Mesodermal cell (in vitro differentiated cells): ENCODE results near the gene PSMG2.

ENCODE experiments used
- H3K27ac ChIP-seq: 2 replicates; pipeline ENCODE4 v1.7.0; 2013; ENCODE audit warnings: mild to moderate bottlenecking, low read depth, low read length, moderate library complexity; ENCODE audit not compliant: severe bottlenecking
- H3K36me3 ChIP-seq: 2 replicates; pipeline ENCODE4 v1.7.1; 2013; ENCODE audit warnings: mild to moderate bottlenecking, low read length, moderate library complexity; ENCODE audit not compliant: control insufficient read depth, insufficient read depth
- H3K4me1 ChIP-seq: one replicate; pipeline ENCODE4 v1.7.1; 2013; ENCODE audit warnings: mild to moderate bottlenecking, low read length; ENCODE audit not compliant: insufficient read depth, control insufficient read depth, poor library complexity, severe bottlenecking
- H3K4me3 ChIP-seq: 2 replicates; pipeline ENCODE4 v1.7.0; 2013; ENCODE audit warnings: low read length, control low read depth, mild to moderate bottlenecking; ENCODE audit not compliant: insufficient read depth, poor library complexity, severe bottlenecking; ENCODE audit errors: extremely low read depth
- H3K9me3 ChIP-seq: 2 replicates; pipeline ENCODE4 v1.7.1; 2013; ENCODE audit warnings: mild to moderate bottlenecking, low read length, moderate library complexity; ENCODE audit not compliant: control insufficient read depth
- WGBS, 2 experiments: methylation state at CpG; one replicate each; pipeline ENCODE4 v1.1.5; 2013; ENCODE audit warnings: missing lambda C conversion rate in 2 of 2; ENCODE audit not compliant: insufficient coverage in 2 of 2; 5-methylcytosine and 5-hydroxymethylcytosine counted together

Gene PSMG2

GRCh38 chr18:12686100-12686499 lies 16.7 kb upstream of the PSMG2 start:
- H3K27ac ChIP-seq, result no peak overlapping the region
- H3K36me3 ChIP-seq, result peaks cover 57% of the 10 kb centered on the region
- no peaks in the 10 kb centered on the region for H3K9me3 ChIP-seq
- H3K4me3 ChIP-seq, result no peak overlapping the region
- 86 to 100% methylated on average over 1 of the region's 3 CpGs for WGBS, 2 experiments
- H3K4me1 ChIP-seq, result no peaks in the 10 kb centered on the region

- H3K36me3 ChIP-seq, result peaks cover 52% of the 10 kb centered on the region
- H3K4me3 ChIP-seq, result no peak overlapping the region
- H3K27ac ChIP-seq, result no peak overlapping the region
- WGBS, 2 experiments, result no CpG with 5 or more reads among the region's 4 CpGs
- H3K9me3 ChIP-seq, result no peaks in the 10 kb centered on the region
- H3K4me1 ChIP-seq, result no peaks in the 10 kb centered on the region
Measured at GRCh38 chr18:12689256-12689850, 13.5 kb upstream of the PSMG2 start.

GRCh38 chr18:12692206-12692605 lies 10.6 kb upstream of the PSMG2 start:
- Histone ChIP-seq H3K4me1 (no peaks in the 10 kb centered on the region), H3K36me3 (peaks cover 43% of the 10 kb centered on the region)

GRCh38 chr18:12694032-12694431 lies 8.8 kb upstream of the PSMG2 start:
- H3K36me3 ChIP-seq, result peaks cover 49% of the 10 kb centered on the region
- no peaks in the 10 kb centered on the region for H3K4me1 ChIP-seq
- H3K4me3 ChIP-seq, result no peak overlapping the region
- no peaks in the 10 kb centered on the region for H3K9me3 ChIP-seq
- no peak overlapping the region for H3K27ac ChIP-seq
- WGBS, 2 experiments, result 88 to 95% methylated on average over 2 of the region's 2 CpGs

More at GRCh38 chr18:12692206-12692605, 10.6 kb upstream of the PSMG2 start:
- no peak overlapping the region for H3K27ac ChIP-seq
- WGBS, 2 experiments, result 94 to 98% methylated on average over 9 of the region's 9 CpGs
- no peak overlapping the region for H3K4me3 ChIP-seq
- H3K9me3 ChIP-seq, result no peaks in the 10 kb centered on the region

- WGBS, 2 experiments, result no CpG with 5 or more reads among the region's 2 CpGs
- Histone ChIP-seq H3K4me1 (peaks cover 4% of the 10 kb centered on the region), H3K4me3 (no peak overlapping the region), H3K27ac (no peak overlapping the region), H3K9me3 (no peaks in the 10 kb centered on the region), H3K36me3 (peaks cover 23% of the 10 kb centered on the region)
Measured at GRCh38 chr18:12699747-12700146, 3.1 kb upstream of the PSMG2 start.

GRCh38 chr18:12701161-12701560 lies 1.7 kb upstream of the PSMG2 start:
- WGBS, 2 experiments, result 100% methylated on average over 2 of the region's 3 CpGs; no CpG with 5 or more reads in 1 of the 2 experiments
- peaks cover 31% of the 10 kb centered on the region for H3K36me3 ChIP-seq
- peak overlapping the region; percentile 99 for H3K4me3 ChIP-seq

GRCh38 chr18:12703096-12703567 lies 290 bp downstream of the PSMG2 start:
- WGBS, 2 experiments, result 0 to 1% methylated on average over 16 to 17 of the region's 28 CpGs

More at GRCh38 chr18:12701161-12701560, 1.7 kb upstream of the PSMG2 start:
- Histone ChIP-seq H3K9me3 (no peaks in the 10 kb centered on the region), H3K4me1 (peaks cover 4% of the 10 kb centered on the region), H3K27ac (peak overlapping the region; percentile 16)

GRCh38 chr18:12703664-12704063 lies 822 bp downstream of the PSMG2 start:
- peaks cover 44% of the 10 kb centered on the region for H3K36me3 ChIP-seq
- H3K27ac ChIP-seq, result no peak overlapping the region
- H3K9me3 ChIP-seq, result no peaks in the 10 kb centered on the region
- peak overlapping the region; percentile 99 for H3K4me3 ChIP-seq
- peaks cover 4% of the 10 kb centered on the region for H3K4me1 ChIP-seq
- 10 to 11% methylated on average over 2 of the region's 2 CpGs for WGBS, 2 experiments

More at GRCh38 chr18:12703096-12703567, 290 bp downstream of the PSMG2 start:
- peaks cover 4% of the 10 kb centered on the region for H3K4me1 ChIP-seq
- H3K27ac ChIP-seq, result peak overlapping the region; percentile 100
- H3K9me3 ChIP-seq, result no peaks in the 10 kb centered on the region
- H3K4me3 ChIP-seq, result peak overlapping the region; percentile 99
- H3K36me3 ChIP-seq, result peaks cover 38% of the 10 kb centered on the region

- 93 to 95% methylated on average over 3 to 4 of the region's 5 CpGs for WGBS, 2 experiments
Measured at GRCh38 chr18:12711446-12711845, 8.6 kb downstream of the PSMG2 start.

GRCh38 chr18:12721495-12722275 lies 18.8 kb downstream of the PSMG2 start:
- Histone ChIP-seq H3K9me3 (no peaks in the 10 kb centered on the region), H3K4me3 (no peak overlapping the region), H3K27ac (no peak overlapping the region), H3K4me1 (no peaks in the 10 kb centered on the region), H3K36me3 (peaks cover 74% of the 10 kb centered on the region)
- 92 to 97% methylated on average over 3 of the region's 5 CpGs for WGBS, 2 experiments

More at GRCh38 chr18:12711446-12711845, 8.6 kb downstream of the PSMG2 start:
- Histone ChIP-seq H3K4me3 (no peak overlapping the region), H3K4me1 (no peaks in the 10 kb centered on the region), H3K9me3 (no peaks in the 10 kb centered on the region), H3K36me3 (peaks cover 83% of the 10 kb centered on the region), H3K27ac (no peak overlapping the region)

GRCh38 chr18:12722731-12723130 lies 19.9 kb downstream of the PSMG2 start:
- Histone ChIP-seq H3K9me3 (no peaks in the 10 kb centered on the region), H3K4me1 (no peaks in the 10 kb centered on the region)

More at GRCh38 chr18:12722731-12723130, 19.9 kb downstream of the PSMG2 start:
- no peak overlapping the region for H3K27ac ChIP-seq
- 76 to 80% methylated on average over 7 of the region's 7 CpGs for WGBS, 2 experiments
- H3K36me3 ChIP-seq, result peaks cover 70% of the 10 kb centered on the region
- H3K4me3 ChIP-seq, result no peak overlapping the region
